Mesothelial cell of epicardium (in vitro differentiated cells): ENCODE measurements around the gene GJB3. TPM values are rescaled to one million over a fixed set of nuclear protein-coding genes. Genes with fewer than 3 reads are reported as not detected.

Experiments
- DNase-seq, 2 experiments: peaks; one replicate each; pipeline ENCODE4 v3.0.0; 2021; ENCODE audit warnings: low spot score in 2 of 2; ENCODE audit not compliant: unreplicated experiment in 2 of 2
- H3K27ac Mint-ChIP-seq: 2 replicates; pipeline ENCODE4 v1.8.0; 2021; ENCODE audit warnings: mixed read lengths
- H3K27me3 Mint-ChIP-seq: 2 replicates; pipeline ENCODE4 v1.8.0; 2021; ENCODE audit warnings: low read depth, mixed read lengths
- H3K36me3 Mint-ChIP-seq: 2 replicates; pipeline ENCODE4 v1.8.0; 2021; ENCODE audit warnings: mixed read lengths
- H3K4me1 Mint-ChIP-seq: 2 replicates; pipeline ENCODE4 v1.8.0; 2021; ENCODE audit warnings: mixed read lengths
- H3K4me3 Mint-ChIP-seq: 2 replicates; pipeline ENCODE4 v1.8.0; 2021; ENCODE audit warnings: mild to moderate bottlenecking, moderate library complexity, mixed read lengths
- H3K9me3 Mint-ChIP-seq: 2 replicates; pipeline ENCODE4 v1.8.0; 2021; ENCODE audit warnings: mixed read lengths
- CTCF ChIP-seq: fragments of 200-600 bp; sonication (generic); IDR thresholded peaks from one replicate; pipeline ENCODE4 v1.5.0; 2021; ENCODE audit warnings: antibody characterized with exemption; ENCODE audit not compliant: unreplicated experiment
- total RNA-seq: library from RNA; stranded (reverse); gene quantifications from 3 replicates; pipeline ENCODE4 v1.2.1, GENCODE V29; 2021

GJB3 gene
- total RNA-seq, 1 donor from 2014 or later, result not detected

- Mint-ChIP-seq H3K9me3 (no peaks in the 10 kb centered on the region), H3K27ac (no peak overlapping the region), H3K4me1 (peaks cover 4% of the 10 kb centered on the region), H3K4me3 (no peak overlapping the region), H3K36me3 (no peaks in the 10 kb centered on the region), H3K27me3 (peaks cover 45% of the 10 kb centered on the region)
- DNase-seq, result no peak
- TF ChIP-seq CTCF, result no peak
These were observed 3.3 kb upstream of the GJB3 start for GRCh38 chr1:34777519-34778321.

- Mint-ChIP-seq H3K4me1 (peaks cover 4% of the 10 kb centered on the region), H3K27ac (no peak overlapping the region), H3K9me3 (no peaks in the 10 kb centered on the region), H3K4me3 (no peak overlapping the region), H3K27me3 (peaks cover 52% of the 10 kb centered on the region), H3K36me3 (no peaks in the 10 kb centered on the region)
- no peak for TF ChIP-seq CTCF
- DNase-seq, result no peak
These were observed 2.6 kb upstream of the GJB3 start for GRCh38 chr1:34778381-34778780.

GRCh38 chr1:34779005-34779404 lies 2.0 kb upstream of the GJB3 start:
- H3K4me3 Mint-ChIP-seq, result no peak overlapping the region
- DNase-seq, result no peak
- peaks cover 4% of the 10 kb centered on the region for H3K4me1 Mint-ChIP-seq
- peaks cover 57% of the 10 kb centered on the region for H3K27me3 Mint-ChIP-seq
- no peak overlapping the region for H3K27ac Mint-ChIP-seq
- H3K36me3 Mint-ChIP-seq, result no peaks in the 10 kb centered on the region
- H3K9me3 Mint-ChIP-seq, result no peaks in the 10 kb centered on the region
- TF ChIP-seq CTCF, result no peak

GRCh38 chr1:34779526-34779925 lies 1.5 kb upstream of the GJB3 start:
- Mint-ChIP-seq H3K36me3 (no peaks in the 10 kb centered on the region), H3K27ac (no peak overlapping the region), H3K4me3 (no peak overlapping the region), H3K4me1 (peaks cover 4% of the 10 kb centered on the region), H3K27me3 (peaks cover 62% of the 10 kb centered on the region), H3K9me3 (no peaks in the 10 kb centered on the region)
- no peak for DNase-seq
- TF ChIP-seq CTCF, result no peak

- no peaks in the 10 kb centered on the region for H3K9me3 Mint-ChIP-seq
- H3K27ac Mint-ChIP-seq, result no peak overlapping the region
- H3K27me3 Mint-ChIP-seq, result peaks cover 66% of the 10 kb centered on the region
- no peak overlapping the region for H3K4me3 Mint-ChIP-seq
- DNase-seq, result no peak
- no peak for TF ChIP-seq CTCF
- peaks cover 4% of the 10 kb centered on the region for H3K4me1 Mint-ChIP-seq
- H3K36me3 Mint-ChIP-seq, result no peaks in the 10 kb centered on the region
These were observed 1.1 kb upstream of the GJB3 start for GRCh38 chr1:34779962-34780361.
